Neural cell (in vitro differentiated cells): Measurements from ENCODE around the gene CITED2.

Source experiments
- EP300 ChIP-seq: fragments of 450-650 bp; conservative IDR thresholded peaks from 2 replicates; pipeline ENCODE4 v1.6.1; 2014; ENCODE audit warnings: antibody characterized with exemption, mild to moderate bottlenecking, moderate library complexity; ENCODE audit not compliant: poor library complexity, severe bottlenecking
- EZH2 ChIP-seq: fragments of 200-600, 300-800 bp; shearing (Covaris generic), sonication (generic); IDR thresholded peaks from 2 replicates; pipeline ENCODE4 v1.6.1; 2014; ENCODE audit warnings: antibody characterized with exemption, low read length, borderline replicate concordance, mild to moderate bottlenecking; ENCODE audit not compliant: insufficient read depth, poor library complexity, severe bottlenecking
- MXI1 ChIP-seq: fragments of 450-650 bp; conservative IDR thresholded peaks from 2 replicates; pipeline ENCODE4 v1.6.1; 2014; ENCODE audit warnings: antibody characterized with exemption, mild to moderate bottlenecking; ENCODE audit not compliant: poor library complexity, severe bottlenecking
- POLR2AphosphoS5 ChIP-seq: IDR thresholded peaks from 2 replicates; pipeline ENCODE4 v1.6.1; 2012
- TAF1 ChIP-seq: IDR thresholded peaks from 2 replicates; pipeline ENCODE4 v1.6.1; 2012; ENCODE audit warnings: low read depth
- TF ChIP-seq, protein P1 (sequence below): fragments of 450-650 bp; IDR thresholded peaks from 2 replicates; pipeline ENCODE4 v1.5.1; 2014; ENCODE audit warnings: antibody characterized with exemption, mild to moderate bottlenecking, moderate library complexity; ENCODE audit not compliant: poor library complexity, severe bottlenecking
- TF ChIP-seq, protein P2 (sequence below): IDR thresholded peaks from 2 replicates; pipeline ENCODE4 v1.6.1; 2012; ENCODE audit warnings: borderline replicate concordance

DNA sequence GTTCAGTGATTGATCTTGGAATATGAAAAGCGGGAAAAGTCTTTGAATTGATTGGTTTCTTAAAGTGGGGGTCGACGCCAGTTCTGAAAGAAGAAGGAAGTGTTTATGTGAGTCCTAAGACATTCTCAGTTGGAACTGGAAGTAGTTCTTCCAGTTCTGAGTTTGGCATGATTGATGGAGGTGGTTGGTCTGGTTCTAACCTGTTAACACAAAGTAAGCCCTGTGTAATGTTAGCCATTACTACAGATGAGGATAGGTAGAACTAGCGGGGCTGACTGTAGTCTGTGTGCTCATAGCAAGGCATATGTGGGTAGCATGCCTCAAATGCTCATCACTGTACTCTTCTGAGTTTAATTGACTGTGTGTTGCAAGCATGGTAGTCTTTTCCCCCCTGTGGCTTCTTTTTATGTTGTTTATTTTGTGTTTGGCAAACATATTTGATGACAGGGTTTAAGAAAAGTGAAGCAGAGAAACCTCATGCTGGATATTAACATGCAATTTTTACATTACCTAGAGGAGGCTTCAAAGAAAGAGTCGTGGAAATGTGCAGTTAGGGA is 24.9 kb downstream of the CITED2 start:
- TF ChIP-seq, protein P1, sequence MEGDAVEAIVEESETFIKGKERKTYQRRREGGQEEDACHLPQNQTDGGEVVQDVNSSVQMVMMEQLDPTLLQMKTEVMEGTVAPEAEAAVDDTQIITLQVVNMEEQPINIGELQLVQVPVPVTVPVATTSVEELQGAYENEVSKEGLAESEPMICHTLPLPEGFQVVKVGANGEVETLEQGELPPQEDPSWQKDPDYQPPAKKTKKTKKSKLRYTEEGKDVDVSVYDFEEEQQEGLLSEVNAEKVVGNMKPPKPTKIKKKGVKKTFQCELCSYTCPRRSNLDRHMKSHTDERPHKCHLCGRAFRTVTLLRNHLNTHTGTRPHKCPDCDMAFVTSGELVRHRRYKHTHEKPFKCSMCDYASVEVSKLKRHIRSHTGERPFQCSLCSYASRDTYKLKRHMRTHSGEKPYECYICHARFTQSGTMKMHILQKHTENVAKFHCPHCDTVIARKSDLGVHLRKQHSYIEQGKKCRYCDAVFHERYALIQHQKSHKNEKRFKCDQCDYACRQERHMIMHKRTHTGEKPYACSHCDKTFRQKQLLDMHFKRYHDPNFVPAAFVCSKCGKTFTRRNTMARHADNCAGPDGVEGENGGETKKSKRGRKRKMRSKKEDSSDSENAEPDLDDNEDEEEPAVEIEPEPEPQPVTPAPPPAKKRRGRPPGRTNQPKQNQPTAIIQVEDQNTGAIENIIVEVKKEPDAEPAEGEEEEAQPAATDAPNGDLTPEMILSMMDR = no peak
- TF ChIP-seq, protein P2, sequence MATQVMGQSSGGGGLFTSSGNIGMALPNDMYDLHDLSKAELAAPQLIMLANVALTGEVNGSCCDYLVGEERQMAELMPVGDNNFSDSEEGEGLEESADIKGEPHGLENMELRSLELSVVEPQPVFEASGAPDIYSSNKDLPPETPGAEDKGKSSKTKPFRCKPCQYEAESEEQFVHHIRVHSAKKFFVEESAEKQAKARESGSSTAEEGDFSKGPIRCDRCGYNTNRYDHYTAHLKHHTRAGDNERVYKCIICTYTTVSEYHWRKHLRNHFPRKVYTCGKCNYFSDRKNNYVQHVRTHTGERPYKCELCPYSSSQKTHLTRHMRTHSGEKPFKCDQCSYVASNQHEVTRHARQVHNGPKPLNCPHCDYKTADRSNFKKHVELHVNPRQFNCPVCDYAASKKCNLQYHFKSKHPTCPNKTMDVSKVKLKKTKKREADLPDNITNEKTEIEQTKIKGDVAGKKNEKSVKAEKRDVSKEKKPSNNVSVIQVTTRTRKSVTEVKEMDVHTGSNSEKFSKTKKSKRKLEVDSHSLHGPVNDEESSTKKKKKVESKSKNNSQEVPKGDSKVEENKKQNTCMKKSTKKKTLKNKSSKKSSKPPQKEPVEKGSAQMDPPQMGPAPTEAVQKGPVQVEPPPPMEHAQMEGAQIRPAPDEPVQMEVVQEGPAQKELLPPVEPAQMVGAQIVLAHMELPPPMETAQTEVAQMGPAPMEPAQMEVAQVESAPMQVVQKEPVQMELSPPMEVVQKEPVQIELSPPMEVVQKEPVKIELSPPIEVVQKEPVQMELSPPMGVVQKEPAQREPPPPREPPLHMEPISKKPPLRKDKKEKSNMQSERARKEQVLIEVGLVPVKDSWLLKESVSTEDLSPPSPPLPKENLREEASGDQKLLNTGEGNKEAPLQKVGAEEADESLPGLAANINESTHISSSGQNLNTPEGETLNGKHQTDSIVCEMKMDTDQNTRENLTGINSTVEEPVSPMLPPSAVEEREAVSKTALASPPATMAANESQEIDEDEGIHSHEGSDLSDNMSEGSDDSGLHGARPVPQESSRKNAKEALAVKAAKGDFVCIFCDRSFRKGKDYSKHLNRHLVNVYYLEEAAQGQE = no peak
- TF ChIP-seq POLR2AphosphoS5 = no peak
- no peak for TF ChIP-seq MXI1
- no peak for TF ChIP-seq EP300
- TF ChIP-seq EZH2 = no peak
- TF ChIP-seq TAF1 = no peak
